ENCODE results near the gene CYP24A1. TPM values are rescaled to one million over a fixed set of nuclear protein-coding genes. Genes with fewer than 3 reads are reported as not detected.

Gene CYP24A1
- total and polyA plus RNA-seq, 2 of the 13 experiments (the other 11 are each of a cell fraction or from before 2014, with no cell fraction given) = 9.4 to 32.7 TPM

DNA sequence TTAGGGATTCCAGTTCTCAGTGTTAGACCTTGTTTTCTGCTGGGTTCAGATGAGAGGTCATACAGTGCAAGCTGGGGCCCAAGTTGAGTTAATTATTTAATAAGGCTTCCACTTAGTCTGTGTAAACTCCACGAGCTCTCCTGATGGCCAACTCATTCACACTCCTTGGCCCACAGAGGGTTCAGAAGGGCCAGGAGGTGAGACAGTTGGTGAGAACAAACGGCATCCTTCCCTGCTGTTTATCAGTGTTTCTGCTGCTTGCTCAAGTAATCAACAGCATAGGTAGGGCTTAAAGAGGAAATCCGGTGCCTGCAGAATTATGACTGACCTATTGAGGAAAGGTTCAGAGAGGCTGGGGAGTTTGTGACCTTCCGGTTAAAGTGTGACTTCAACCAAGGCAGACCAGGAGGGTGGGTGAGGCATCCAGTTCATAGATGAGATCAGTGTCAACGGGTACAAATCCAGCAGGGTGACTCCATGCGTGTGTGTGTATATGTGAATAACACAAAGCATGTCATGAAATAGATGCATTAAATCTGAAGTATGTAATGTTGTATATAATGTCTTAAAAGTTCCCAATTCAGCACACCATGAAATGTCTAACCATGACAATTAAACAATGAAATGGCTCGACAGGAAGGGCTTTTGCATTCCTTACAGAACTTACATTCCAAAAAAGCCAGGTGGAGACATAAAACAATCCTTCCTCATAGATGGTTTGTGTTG is 66.0 kb downstream of the CYP24A1 start (continued):
- TF ChIP-seq ZNF503 (CRISPR knock-in tag; IDR thresholded peaks at IDR 0.05) (peak; percentile 94), ZFP37 (CRISPR knock-in tag; IDR thresholded peaks at IDR 0.05; ENCODE audit: borderline replicate concordance) (0 out of 2 replicates have a peak, but pooled peaks have one; percentile 54), KDM4B (CRISPR knock-in tag; IDR thresholded peaks at IDR 0.05) (peak; percentile 86; the same call in 1 of the 2 replicates), ZKSCAN5 (CRISPR knock-in tag; IDR thresholded peaks at IDR 0.05) (peak; percentile 97), SALL2 (CRISPR knock-in tag; IDR thresholded peaks at IDR 0.05) (no peak; the same call in 1 of the 2 replicates), RXRB (CRISPR knock-in tag; IDR thresholded peaks at IDR 0.05; ENCODE audit: borderline replicate concordance) (peak; percentile 98), ZC3H4 (CRISPR knock-in tag; IDR thresholded peaks at IDR 0.05; ENCODE audit: borderline replicate concordance) (no peak), AKAP8 (CRISPR knock-in tag; IDR thresholded peaks at IDR 0.05) (peak; percentile 62; the same call in 1 of the 2 replicates), ZNF629 (CRISPR knock-in tag; conservative IDR thresholded peaks at IDR 0.05) (peak; percentile 67), ZNF317 (CRISPR knock-in tag; IDR thresholded peaks at IDR 0.05) (peak; percentile 53), ZNF432 (CRISPR knock-in tag; IDR thresholded peaks at IDR 0.05; ENCODE audit: borderline replicate concordance) (no peak), ZUFSP (CRISPR knock-in tag; IDR thresholded peaks at IDR 0.05; ENCODE audit: borderline replicate concordance) (no peak), ZBTB1 (CRISPR knock-in tag; IDR thresholded peaks at IDR 0.05; ENCODE audit: borderline replicate concordance) (no peak), ZNF451 (CRISPR knock-in tag; IDR thresholded peaks at IDR 0.05) (0 out of 2 replicates have a peak, but pooled peaks have one; percentile 46)
- TF ChIP-seq, protein P1, sequence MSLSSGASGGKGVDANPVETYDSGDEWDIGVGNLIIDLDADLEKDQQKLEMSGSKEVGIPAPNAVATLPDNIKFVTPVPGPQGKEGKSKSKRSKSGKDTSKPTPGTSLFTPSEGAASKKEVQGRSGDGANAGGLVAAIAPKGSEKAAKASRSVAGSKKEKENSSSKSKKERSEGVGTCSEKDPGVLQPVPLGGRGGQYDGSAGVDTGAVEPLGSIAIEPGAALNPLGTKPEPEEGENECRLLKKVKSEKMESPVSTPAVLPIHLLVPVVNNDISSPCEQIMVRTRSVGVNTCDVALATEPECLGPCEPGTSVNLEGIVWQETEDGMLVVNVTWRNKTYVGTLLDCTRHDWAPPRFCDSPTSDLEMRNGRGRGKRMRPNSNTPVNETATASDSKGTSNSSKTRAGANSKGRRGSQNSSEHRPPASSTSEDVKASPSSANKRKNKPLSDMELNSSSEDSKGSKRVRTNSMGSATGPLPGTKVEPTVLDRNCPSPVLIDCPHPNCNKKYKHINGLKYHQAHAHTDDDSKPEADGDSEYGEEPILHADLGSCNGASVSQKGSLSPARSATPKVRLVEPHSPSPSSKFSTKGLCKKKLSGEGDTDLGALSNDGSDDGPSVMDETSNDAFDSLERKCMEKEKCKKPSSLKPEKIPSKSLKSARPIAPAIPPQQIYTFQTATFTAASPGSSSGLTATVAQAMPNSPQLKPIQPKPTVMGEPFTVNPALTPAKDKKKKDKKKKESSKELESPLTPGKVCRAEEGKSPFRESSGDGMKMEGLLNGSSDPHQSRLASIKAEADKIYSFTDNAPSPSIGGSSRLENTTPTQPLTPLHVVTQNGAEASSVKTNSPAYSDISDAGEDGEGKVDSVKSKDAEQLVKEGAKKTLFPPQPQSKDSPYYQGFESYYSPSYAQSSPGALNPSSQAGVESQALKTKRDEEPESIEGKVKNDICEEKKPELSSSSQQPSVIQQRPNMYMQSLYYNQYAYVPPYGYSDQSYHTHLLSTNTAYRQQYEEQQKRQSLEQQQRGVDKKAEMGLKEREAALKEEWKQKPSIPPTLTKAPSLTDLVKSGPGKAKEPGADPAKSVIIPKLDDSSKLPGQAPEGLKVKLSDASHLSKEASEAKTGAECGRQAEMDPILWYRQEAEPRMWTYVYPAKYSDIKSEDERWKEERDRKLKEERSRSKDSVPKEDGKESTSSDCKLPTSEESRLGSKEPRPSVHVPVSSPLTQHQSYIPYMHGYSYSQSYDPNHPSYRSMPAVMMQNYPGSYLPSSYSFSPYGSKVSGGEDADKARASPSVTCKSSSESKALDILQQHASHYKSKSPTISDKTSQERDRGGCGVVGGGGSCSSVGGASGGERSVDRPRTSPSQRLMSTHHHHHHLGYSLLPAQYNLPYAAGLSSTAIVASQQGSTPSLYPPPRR (CRISPR knock-in tag; IDR thresholded peaks at IDR 0.05; ENCODE audit: borderline replicate concordance) = peak; percentile 98
- TF ChIP-seq, protein P2, sequence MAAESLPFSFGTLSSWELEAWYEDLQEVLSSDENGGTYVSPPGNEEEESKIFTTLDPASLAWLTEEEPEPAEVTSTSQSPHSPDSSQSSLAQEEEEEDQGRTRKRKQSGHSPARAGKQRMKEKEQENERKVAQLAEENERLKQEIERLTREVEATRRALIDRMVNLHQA (CRISPR knock-in tag; IDR thresholded peaks at IDR 0.05) = no peak
- TF ChIP-seq, protein P3, sequence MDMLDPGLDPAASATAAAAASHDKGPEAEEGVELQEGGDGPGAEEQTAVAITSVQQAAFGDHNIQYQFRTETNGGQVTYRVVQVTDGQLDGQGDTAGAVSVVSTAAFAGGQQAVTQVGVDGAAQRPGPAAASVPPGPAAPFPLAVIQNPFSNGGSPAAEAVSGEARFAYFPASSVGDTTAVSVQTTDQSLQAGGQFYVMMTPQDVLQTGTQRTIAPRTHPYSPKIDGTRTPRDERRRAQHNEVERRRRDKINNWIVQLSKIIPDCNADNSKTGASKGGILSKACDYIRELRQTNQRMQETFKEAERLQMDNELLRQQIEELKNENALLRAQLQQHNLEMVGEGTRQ (IDR thresholded peaks at IDR 0.05; ENCODE audit: low read depth, low read length) = no peak
- TF ChIP-seq, protein P3 (CRISPR knock-in tag; IDR thresholded peaks at IDR 0.05; ENCODE audit: borderline replicate concordance) = no peak
